IgD-negative memory B cell (primary cell): ENCODE measurements around the gene ATXN1L. TPM values are rescaled to one million over a fixed set of nuclear protein-coding genes. Genes with fewer than 3 reads are reported as not detected.

ENCODE experiments used
- H3K27ac Mint-ChIP-seq, 3 donors: one replicate each; pipeline ENCODE4 v1.8.0; 2020 to 2022; ENCODE audit warnings: mild to moderate bottlenecking in 3 of 3, mixed read lengths in 3 of 3, moderate library complexity in 1 of 3
- H3K27me3 Mint-ChIP-seq: one replicate; pipeline ENCODE4 v1.8.0; 2021; ENCODE audit warnings: mixed read lengths
- H3K36me3 Mint-ChIP-seq: one replicate; pipeline ENCODE4 v1.8.0; 2020; ENCODE audit warnings: mild to moderate bottlenecking, mixed read lengths
- H3K4me1 Mint-ChIP-seq, 3 donors: one replicate each; pipeline ENCODE4 v1.8.0; 2020 to 2022; ENCODE audit warnings: mixed read lengths in 3 of 3, mild to moderate bottlenecking in 1 of 3
- H3K4me3 Mint-ChIP-seq, 4 donors: one replicate each; pipeline ENCODE4 v1.8.0; 2020 to 2022; ENCODE audit warnings: mild to moderate bottlenecking in 4 of 4, mixed read lengths in 4 of 4, moderate library complexity in 3 of 4
- H3K9me3 Mint-ChIP-seq, 3 donors: one replicate each; pipeline ENCODE4 v1.8.0; 2020 to 2021; ENCODE audit warnings: mixed read lengths in 3 of 3, mild to moderate bottlenecking in 1 of 3
- polyA plus RNA-seq: library from polyadenylated mRNA; unstranded; fragments of 300-500 nt; fragmentation: Illumina TruSeq; gene quantifications from one replicate; pipeline ENCODE4 v1.2.3, GENCODE V29; 2021

The ATXN1L gene
- polyA plus RNA-seq, 1 donor from 2014 or later = 5.4 TPM

- peaks cover 4 to 10% (median 4%) of the 10 kb centered on the region in 3 donors for H3K4me1 Mint-ChIP-seq
- no peaks in the 10 kb centered on the region for H3K36me3 Mint-ChIP-seq
- no peak overlapping the region for H3K4me3 Mint-ChIP-seq
- no peaks in the 10 kb centered on the region for H3K27me3 Mint-ChIP-seq
- no peaks in the 10 kb centered on the region for H3K9me3 Mint-ChIP-seq
- no peak overlapping the region for H3K27ac Mint-ChIP-seq
Observed at GRCh38 chr16:71837150-71837549, 8.6 kb upstream of the ATXN1L start.

GRCh38 chr16:71840052-71840451 lies 5.7 kb upstream of the ATXN1L start:
- Mint-ChIP-seq H3K4me1 (peaks cover 24 to 29% (median 24%) of the 10 kb centered on the region in 3 donors), H3K27ac (no peak overlapping the region), H3K9me3 (no peaks in the 10 kb centered on the region), H3K27me3 (no peaks in the 10 kb centered on the region), H3K36me3 (peaks cover 2% of the 10 kb centered on the region), H3K4me3 (peak overlapping the region in 1 of 4 donors; percentile 50)

- Mint-ChIP-seq H3K27me3 (no peaks in the 10 kb centered on the region), H3K4me3 (peak overlapping the region in 3 of 4 donors; percentile 74 to 82 (median 78)), H3K36me3 (peaks cover 4% of the 10 kb centered on the region), H3K9me3 (no peaks in the 10 kb centered on the region), H3K27ac (peak overlapping the region; percentile 8 to 100 (median 99)), H3K4me1 (peaks cover 30 to 56% (median 41%) of the 10 kb centered on the region in 3 donors)
Observed at GRCh38 chr16:71843572-71843971, 2.2 kb upstream of the ATXN1L start.

DNA sequence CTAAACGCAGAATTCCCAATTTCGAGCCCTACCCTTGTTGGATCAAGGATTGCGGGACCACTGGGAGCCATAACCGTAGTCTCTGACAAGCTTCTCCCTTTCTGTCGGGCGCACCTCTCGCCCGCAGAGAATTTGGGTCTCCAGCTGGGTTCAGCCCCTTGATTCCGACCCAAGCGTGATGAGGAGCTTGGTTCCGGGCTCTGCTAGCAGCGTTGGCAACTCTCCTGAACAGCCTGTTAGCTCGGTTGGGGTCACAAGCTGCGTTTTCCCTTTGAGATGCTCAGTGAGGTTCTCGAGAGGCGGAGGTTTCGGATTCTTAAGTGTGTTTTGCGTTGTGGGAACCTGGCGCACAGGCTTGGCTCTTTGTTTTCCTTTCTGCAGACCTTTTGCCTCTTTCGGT lies 655 bp downstream of the ATXN1L start:
- Mint-ChIP-seq H3K9me3 (no peaks in the 10 kb centered on the region), H3K27me3 (no peaks in the 10 kb centered on the region), H3K4me1 (peaks cover 32 to 51% (median 43%) of the 10 kb centered on the region in 3 donors), H3K36me3 (peaks cover 7% of the 10 kb centered on the region), H3K27ac (peak overlapping the region; percentile 87 to 100 (median 96)), H3K4me3 (peak overlapping the region; percentile 89 to 99 (median 98))

DNA sequence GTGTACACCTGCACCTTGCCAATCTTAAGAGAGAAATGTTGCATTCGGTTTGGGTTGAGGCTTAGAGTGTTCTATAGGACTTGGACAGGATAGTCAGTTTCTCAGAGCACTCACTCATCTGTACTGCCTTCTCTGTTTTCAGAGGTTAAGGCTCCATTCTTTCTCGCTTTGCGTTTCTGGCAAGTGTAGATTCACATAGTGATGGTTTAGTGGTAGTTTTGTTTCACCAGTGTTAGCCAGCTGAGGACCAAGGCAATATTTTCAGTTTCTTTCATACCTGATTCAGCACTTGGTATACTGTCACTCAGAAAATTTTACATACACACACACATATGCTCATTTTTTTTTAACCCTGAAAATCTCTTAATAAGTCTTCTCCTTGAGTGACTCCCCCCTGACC lies 1.3 kb downstream of the ATXN1L start:
- peaks cover 31 to 53% (median 42%) of the 10 kb centered on the region in 3 donors for H3K4me1 Mint-ChIP-seq
- peaks cover 7% of the 10 kb centered on the region for H3K36me3 Mint-ChIP-seq
- H3K9me3 Mint-ChIP-seq = no peaks in the 10 kb centered on the region
- peak overlapping the region; percentile 87 to 100 (median 96) for H3K27ac Mint-ChIP-seq
- no peaks in the 10 kb centered on the region for H3K27me3 Mint-ChIP-seq
- H3K4me3 Mint-ChIP-seq = peak overlapping the region; percentile 89 to 99 (median 98)

DNA sequence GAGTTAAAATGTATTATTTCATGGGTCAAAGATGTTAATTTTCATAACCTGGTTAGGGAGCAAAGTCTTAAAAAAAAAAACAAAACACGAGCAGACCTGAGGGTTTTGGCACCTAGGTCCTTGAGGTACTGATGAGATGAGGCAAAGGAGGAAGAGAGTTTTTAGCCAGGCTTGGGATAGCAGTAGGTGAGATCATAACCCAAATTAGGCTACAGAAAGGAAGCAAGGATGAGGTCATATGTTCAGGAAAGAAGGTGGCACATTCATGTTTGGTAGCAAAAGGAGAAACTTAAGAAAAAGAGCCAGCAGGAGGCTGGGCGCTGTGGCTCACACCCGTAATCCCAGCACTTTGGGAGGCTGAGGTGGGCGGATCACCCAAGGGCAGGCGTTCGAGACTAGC lies 2.8 kb downstream of the ATXN1L start:
- Mint-ChIP-seq H3K4me3 (peak overlapping the region; percentile 22 to 99 (median 32)), H3K27me3 (no peaks in the 10 kb centered on the region), H3K27ac (peak overlapping the region in 1 of 3 donors; percentile 100), H3K36me3 (peaks cover 5% of the 10 kb centered on the region), H3K9me3 (no peaks in the 10 kb centered on the region), H3K4me1 (peaks cover 33 to 55% (median 41%) of the 10 kb centered on the region in 3 donors)

- peak overlapping the region in 2 of 4 donors; percentile 20 to 21 for H3K4me3 Mint-ChIP-seq
- no peaks in the 10 kb centered on the region for H3K9me3 Mint-ChIP-seq
- H3K4me1 Mint-ChIP-seq = peaks cover 45 to 64% (median 59%) of the 10 kb centered on the region in 3 donors
- no peaks in the 10 kb centered on the region for H3K27me3 Mint-ChIP-seq
- H3K27ac Mint-ChIP-seq = peak overlapping the region; percentile 76 to 100 (median 97)
- H3K36me3 Mint-ChIP-seq = peaks cover 7% of the 10 kb centered on the region
Observed at GRCh38 chr16:71851746-71852145, 6.0 kb downstream of the ATXN1L start.

GRCh38 chr16:71852158-71852557 lies 6.4 kb downstream of the ATXN1L start:
- Mint-ChIP-seq H3K27ac (peak overlapping the region; percentile 76 to 100 (median 97)), H3K4me3 (peak overlapping the region in 2 of 4 donors; percentile 20 to 21), H3K9me3 (no peaks in the 10 kb centered on the region), H3K36me3 (peaks cover 7% of the 10 kb centered on the region), H3K27me3 (no peaks in the 10 kb centered on the region), H3K4me1 (peaks cover 45 to 65% (median 57%) of the 10 kb centered on the region in 3 donors)

DNA sequence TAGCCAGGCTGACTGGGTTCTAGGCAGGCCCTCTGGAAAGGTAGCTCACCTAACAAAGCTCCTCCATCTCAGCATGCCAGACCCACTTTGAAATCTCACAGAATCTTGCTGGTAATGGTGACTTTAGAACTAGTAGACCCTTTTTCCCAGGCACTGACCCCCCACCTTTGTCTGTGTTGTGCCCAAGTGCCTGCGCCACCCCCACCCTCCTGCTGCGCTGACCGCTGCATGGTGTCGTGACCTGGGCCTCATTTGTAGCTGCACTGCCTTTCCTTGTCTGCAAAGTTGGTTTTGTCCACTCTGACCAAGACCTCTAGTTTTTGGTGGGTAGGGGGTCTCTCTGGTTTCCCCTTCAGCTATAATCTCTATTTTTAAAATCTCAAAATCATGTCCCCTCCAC lies 6.8 kb downstream of the ATXN1L start:
- H3K4me1 Mint-ChIP-seq = peaks cover 42 to 61% (median 53%) of the 10 kb centered on the region in 3 donors
- H3K27ac Mint-ChIP-seq = peak overlapping the region; percentile 97 to 100 (median 98)
- no peaks in the 10 kb centered on the region for H3K9me3 Mint-ChIP-seq
- H3K27me3 Mint-ChIP-seq = no peaks in the 10 kb centered on the region
- H3K36me3 Mint-ChIP-seq = peaks cover 7% of the 10 kb centered on the region
- H3K4me3 Mint-ChIP-seq = peak overlapping the region in 3 of 4 donors; percentile 87 to 94 (median 88)

DNA sequence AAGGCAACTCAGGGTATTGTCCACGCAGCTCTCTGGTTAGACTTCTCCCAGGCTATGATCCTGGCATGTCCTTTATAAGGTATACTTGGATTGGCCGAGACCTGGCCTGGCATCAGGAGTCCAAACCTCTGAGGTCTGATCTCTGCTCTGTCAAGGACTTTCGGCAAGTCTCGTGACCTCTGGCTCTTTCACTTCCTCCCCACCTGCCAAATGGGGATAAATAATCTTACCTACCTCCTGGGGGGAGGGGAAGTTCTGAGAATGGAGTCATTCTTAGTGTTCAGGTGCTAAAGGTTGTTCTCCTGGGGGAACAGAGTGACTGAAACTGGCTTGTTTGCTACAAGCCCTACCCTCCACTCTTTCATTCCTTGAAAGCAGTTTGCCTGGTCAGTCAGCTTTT lies 7.6 kb downstream of the ATXN1L start:
- H3K4me3 Mint-ChIP-seq = peak overlapping the region; percentile 59 to 94 (median 88)
- no peaks in the 10 kb centered on the region for H3K9me3 Mint-ChIP-seq
- H3K4me1 Mint-ChIP-seq = peaks cover 42 to 53% (median 49%) of the 10 kb centered on the region in 3 donors
- H3K36me3 Mint-ChIP-seq = peaks cover 4% of the 10 kb centered on the region
- no peaks in the 10 kb centered on the region for H3K27me3 Mint-ChIP-seq
- H3K27ac Mint-ChIP-seq = peak overlapping the region; percentile 97 to 100 (median 98)

- no peaks in the 10 kb centered on the region for H3K27me3 Mint-ChIP-seq
- H3K4me1 Mint-ChIP-seq = peaks cover 42 to 50% (median 49%) of the 10 kb centered on the region in 3 donors
- H3K27ac Mint-ChIP-seq = peak overlapping the region; percentile 71 to 100 (median 97)
- no peaks in the 10 kb centered on the region for H3K9me3 Mint-ChIP-seq
- H3K36me3 Mint-ChIP-seq = peaks cover 6% of the 10 kb centered on the region
- H3K4me3 Mint-ChIP-seq = peak overlapping the region in 1 of 4 donors; percentile 14
Observed at GRCh38 chr16:71854369-71854948, 8.7 kb downstream of the ATXN1L start.

- H3K36me3 Mint-ChIP-seq = peaks cover 6% of the 10 kb centered on the region
- H3K27me3 Mint-ChIP-seq = no peaks in the 10 kb centered on the region
- peak overlapping the region in 1 of 4 donors; percentile 46 for H3K4me3 Mint-ChIP-seq
- peaks cover 39 to 50% (median 48%) of the 10 kb centered on the region in 3 donors for H3K4me1 Mint-ChIP-seq
- no peaks in the 10 kb centered on the region for H3K9me3 Mint-ChIP-seq
- peak overlapping the region in 2 of 3 donors; percentile 78 to 97 for H3K27ac Mint-ChIP-seq
Observed at GRCh38 chr16:71855937-71856662, 10.3 kb downstream of the ATXN1L start.

- H3K4me1 Mint-ChIP-seq = peaks cover 15 to 20% (median 20%) of the 10 kb centered on the region in 3 donors
- peak overlapping the region in 1 of 3 donors; percentile 36 for H3K27ac Mint-ChIP-seq
- H3K4me3 Mint-ChIP-seq = no peak overlapping the region
- H3K36me3 Mint-ChIP-seq = peaks cover 5% of the 10 kb centered on the region
- H3K9me3 Mint-ChIP-seq = no peaks in the 10 kb centered on the region
- H3K27me3 Mint-ChIP-seq = no peaks in the 10 kb centered on the region
Observed at GRCh38 chr16:71859762-71860521, 14.2 kb downstream of the ATXN1L start.

DNA sequence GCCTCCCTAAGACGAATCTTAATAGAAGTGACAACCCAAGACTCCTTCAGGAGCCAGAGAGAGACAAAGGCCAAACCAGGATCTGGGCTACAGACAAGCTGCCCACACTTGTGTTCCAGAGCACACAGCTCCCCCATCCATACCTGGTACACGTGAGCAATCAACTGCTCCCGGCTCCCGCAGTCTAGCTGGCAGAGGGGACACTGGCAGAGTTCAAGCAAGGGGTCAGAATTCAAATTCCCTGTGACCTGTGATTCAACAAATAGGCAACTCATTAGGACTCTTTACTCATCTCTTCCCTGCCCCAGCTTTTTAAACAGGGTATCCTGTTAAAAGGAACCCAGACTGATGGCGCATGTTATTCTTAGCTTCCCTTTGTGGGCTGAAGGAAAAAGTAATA lies 18.2 kb downstream of the ATXN1L start:
- no peak overlapping the region for H3K4me3 Mint-ChIP-seq
- no peaks in the 10 kb centered on the region for H3K9me3 Mint-ChIP-seq
- H3K27ac Mint-ChIP-seq = peak overlapping the region in 1 of 3 donors; percentile 62
- H3K27me3 Mint-ChIP-seq = no peaks in the 10 kb centered on the region
- H3K36me3 Mint-ChIP-seq = peaks cover 6% of the 10 kb centered on the region
- no peaks in the 10 kb centered on the region for H3K4me1 Mint-ChIP-seq
